H1 (cell line): ENCODE data around the gene COL8A1. TPM values are rescaled to one million over a fixed set of nuclear protein-coding genes. Genes with fewer than 3 reads are reported as not detected.

ENCODE experiments used
- CHD1 ChIP-seq: IDR thresholded peaks from 2 replicates; pipeline ENCODE4 v1.6.1; 2012; ENCODE audit warnings: low read depth, low read length, improper control_type of control experiment
- POLR2A ChIP-seq, 2 experiments: IDR thresholded peaks; 1 replicate in 1 of 2; 2 replicates in 1 of 2; pipeline ENCODE4 v1.6.1; 2011; ENCODE audit warnings: low read depth in 2 of 2, low read length in 2 of 2, mild to moderate bottlenecking in 2 of 2; ENCODE audit errors: control extremely low read depth in 1 of 2
- POU5F1 ChIP-seq: IDR thresholded peaks from 2 replicates; pipeline ENCODE4 v1.6.1; 2011; ENCODE audit warnings: low read depth, mild to moderate bottlenecking, low read length, moderate library complexity
- SP1 ChIP-seq: IDR thresholded peaks from 2 replicates; pipeline ENCODE4 v1.6.1; 2011; ENCODE audit warnings: low read depth, low read length
- SP2 ChIP-seq: IDR thresholded peaks from 2 replicates; pipeline ENCODE4 v1.6.1; 2012; ENCODE audit warnings: mild to moderate bottlenecking, low read length, inconsistent platforms
- SRF ChIP-seq: IDR thresholded peaks from 2 replicates; pipeline ENCODE4 v1.6.1; 2011; ENCODE audit warnings: mild to moderate bottlenecking, low read depth, low read length, moderate library complexity
- polyA plus RNA-seq, 7 experiments: library from polyadenylated mRNA; depleted of rRNA in 3 of 7; stranded (reverse) in 5 of 7; unstranded in 2 of 7; fragments of >200 nt in 5 of 7; fragments of 200-250 nt in 2 of 7; gene quantifications; 1 replicate in 5 of 7; 2 replicates in 1 of 7; 4 replicates in 1 of 7; pipeline versions ENCODE4 v1.2.1 to v1.2.3, GENCODE V29; 2011 to 2013; ENCODE audit warnings: missing spikeins in 2 of 7, mixed read lengths in 2 of 7
- total RNA-seq: library from RNA; stranded (reverse); fragmentation: NEBNext Ultra II Directional; extraction: Animal tissue kit (Norgen Biotek cat#: 25700); gene quantifications from 2 replicates; pipeline ENCODE4 v1.2.1, GENCODE V29; 2021
- TF ChIP-seq, protein P1 (sequence below), 3 experiments: IDR thresholded peaks; 1 replicate in 2 of 3; 2 replicates in 1 of 3; pipeline versions ENCODE4 v1.5.1 to v1.6.1; 2011; ENCODE audit warnings: low read length in 3 of 3, mild to moderate bottlenecking in 3 of 3, inconsistent platforms in 2 of 3, low read depth in 1 of 3, moderate library complexity in 1 of 3; ENCODE audit not compliant: insufficient read depth in 1 of 3; ENCODE audit errors: control extremely low read depth in 1 of 3

The COL8A1 gene
- total and polyA plus RNA-seq, 2 of the 8 experiments (the other 6 are each of a cell fraction or from before 2014, with no cell fraction given), result 0.21 to 1.2 TPM

DNA sequence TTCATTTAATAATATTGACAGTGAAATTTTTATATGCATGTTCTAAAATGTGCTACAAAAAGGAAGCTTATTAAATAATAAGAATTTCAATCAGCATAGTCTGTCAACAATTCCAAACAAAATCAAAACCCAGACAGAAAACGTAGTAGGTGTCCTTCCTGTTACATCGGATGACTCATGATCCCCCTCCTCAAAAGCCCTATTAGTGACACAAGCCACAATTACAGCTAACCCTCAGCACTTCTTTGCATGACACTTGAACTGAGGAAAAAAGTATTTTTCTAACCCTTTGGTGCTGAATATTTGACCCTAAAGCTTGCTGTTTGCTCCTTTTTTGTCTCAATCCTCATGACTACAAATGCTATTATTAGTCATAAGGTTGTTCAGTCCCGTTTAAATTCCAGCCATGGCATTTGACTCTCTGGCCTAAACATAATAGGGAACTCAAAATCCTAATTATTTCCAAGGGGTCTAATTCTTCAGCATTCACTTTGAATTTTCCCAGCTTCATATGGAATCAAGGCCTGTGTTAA, 78.1 kb downstream of the COL8A1 start (continued):
- TF ChIP-seq SRF (no peak), SP1 (no peak), POLR2A (IDR thresholded peaks at IDR 0.05; ENCODE audit: control extremely low read depth in 1 of 2, low read depth in 2 of 2, low read length in 2 of 2) (no peak), CHD1 (no peak), SP2 (no peak), POU5F1 (no peak)
- TF ChIP-seq, protein P1, sequence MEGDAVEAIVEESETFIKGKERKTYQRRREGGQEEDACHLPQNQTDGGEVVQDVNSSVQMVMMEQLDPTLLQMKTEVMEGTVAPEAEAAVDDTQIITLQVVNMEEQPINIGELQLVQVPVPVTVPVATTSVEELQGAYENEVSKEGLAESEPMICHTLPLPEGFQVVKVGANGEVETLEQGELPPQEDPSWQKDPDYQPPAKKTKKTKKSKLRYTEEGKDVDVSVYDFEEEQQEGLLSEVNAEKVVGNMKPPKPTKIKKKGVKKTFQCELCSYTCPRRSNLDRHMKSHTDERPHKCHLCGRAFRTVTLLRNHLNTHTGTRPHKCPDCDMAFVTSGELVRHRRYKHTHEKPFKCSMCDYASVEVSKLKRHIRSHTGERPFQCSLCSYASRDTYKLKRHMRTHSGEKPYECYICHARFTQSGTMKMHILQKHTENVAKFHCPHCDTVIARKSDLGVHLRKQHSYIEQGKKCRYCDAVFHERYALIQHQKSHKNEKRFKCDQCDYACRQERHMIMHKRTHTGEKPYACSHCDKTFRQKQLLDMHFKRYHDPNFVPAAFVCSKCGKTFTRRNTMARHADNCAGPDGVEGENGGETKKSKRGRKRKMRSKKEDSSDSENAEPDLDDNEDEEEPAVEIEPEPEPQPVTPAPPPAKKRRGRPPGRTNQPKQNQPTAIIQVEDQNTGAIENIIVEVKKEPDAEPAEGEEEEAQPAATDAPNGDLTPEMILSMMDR (IDR thresholded peaks at IDR 0.05; ENCODE audit: control extremely low read depth in 1 of 3, insufficient read depth in 1 of 3, low read depth in 1 of 3, low read length in 3 of 3), result no peak
